Panc1 (cell line): ENCODE results near the gene SPA17. TPM values are rescaled to one million over a fixed set of nuclear protein-coding genes. Genes with fewer than 3 reads are reported as not detected.

Experiments used
- ATAC-seq: fragments of 200-7000 bp; cut with Tn5 transposase; 2 replicates; pipeline ENCODE4 v1.9.1; 2020; ENCODE audit warnings: mild to moderate bottlenecking, moderate library complexity
- BruUV-seq: library from RNA; stranded (reverse); fragments of 400-500 nt; replicated peaks from 2 replicates; lab custom pipeline; 2021; lab: Mats Ljungman, UMichigan
- CTCF ChIA-PET: fragments of 300-600 bp; sonication (Branson Sonifier 250); formaldehyde crosslinking; loops from one replicate; lab custom pipeline; 2022; ENCODE audit warnings: antibody characterized with exemption; lab: Charles Lee
- POLR2A ChIA-PET: fragments of 300-600 bp; sonication (Branson Sonifier 250); formaldehyde crosslinking; loops from one replicate; lab custom pipeline; 2022; ENCODE audit warnings: antibody characterized with exemption; lab: Charles Lee
- DNase-seq: peaks from one replicate; pipeline ENCODE4 v3.0.0-alpha.2; 2010; ENCODE audit warnings: low read depth, low spot score
- H3K27ac ChIP-seq: 2 replicates; pipeline ENCODE4 v1.5.1; 2011; ENCODE audit warnings: mild to moderate bottlenecking, low read length, inconsistent platforms
- H3K27me3 ChIP-seq: fragments of 200-500 bp; sonication (Bioruptor generic); 2 replicates; pipeline ENCODE4 v1.6.0; 2014; ENCODE audit warnings: low read length, inconsistent platforms; ENCODE audit not compliant: control insufficient read depth, insufficient read depth
- H3K36me3 ChIP-seq: fragments of 200-500 bp; sonication (Bioruptor generic); 2 replicates; pipeline ENCODE4 v1.5.1; 2014; ENCODE audit warnings: inconsistent platforms, mild to moderate bottlenecking, low read length, moderate library complexity; ENCODE audit not compliant: control insufficient read depth, insufficient read depth
- H3K4me1 ChIP-seq: 2 replicates; pipeline ENCODE4 v1.5.1; 2011; ENCODE audit warnings: inconsistent platforms, mild to moderate bottlenecking, low read length, moderate library complexity; ENCODE audit not compliant: control insufficient read depth, insufficient read depth
- H3K4me3 ChIP-seq, 2 experiments: 2 replicates each; pipeline ENCODE4 v1.5.1; 2011 to 2012; ENCODE audit warnings: low read depth in 2 of 2, low read length in 2 of 2, mild to moderate bottlenecking in 2 of 2, inconsistent platforms in 1 of 2, moderate library complexity in 1 of 2
- H3K9me3 ChIP-seq: fragments of 200-500 bp; sonication (Bioruptor generic); 2 replicates; pipeline ENCODE4 v1.5.1; 2014; ENCODE audit warnings: low read depth, mild to moderate bottlenecking, inconsistent platforms, low read length, moderate library complexity; ENCODE audit not compliant: control insufficient read depth, insufficient read depth
- POLR2AphosphoS5 ChIP-seq: IDR thresholded peaks from 2 replicates; pipeline ENCODE4 v1.6.1; 2012; ENCODE audit warnings: mild to moderate bottlenecking, low read depth, low read length, moderate library complexity
- SIN3A ChIP-seq: IDR thresholded peaks from 2 replicates; pipeline ENCODE4 v1.6.1; 2012; ENCODE audit warnings: low read depth, mild to moderate bottlenecking, low read length, moderate library complexity, borderline replicate concordance; ENCODE audit not compliant: insufficient read depth
- TCF7L2 ChIP-seq: IDR thresholded peaks from 2 replicates; pipeline ENCODE4 v1.6.1; 2011; ENCODE audit warnings: mild to moderate bottlenecking, low read depth, low read length, inconsistent platforms
- in situ Hi-C: cut with HindIII; loops from 2 replicates; pipeline ENCODE4 v1.10.0; 2016; ENCODE audit warnings: low sequenced_read_pairs, low pct_unique_long_range_greater_than_20kb
- intact Hi-C: fragments of 100-400 bp; cut with micrococcal nuclease; formaldehyde crosslinking; loops from one replicate; pipeline ENCODE4 v1.10.0; 2022; ENCODE audit not compliant: unreplicated experiment
- total RNA-seq: library from RNA; stranded (reverse); gene quantifications from one replicate; pipeline ENCODE4 v1.2.1, GENCODE V29; 2021; ENCODE audit not compliant: unreplicated experiment
- TF ChIP-seq, protein P1 (sequence below), 2 experiments: IDR thresholded peaks; 2 replicates each; pipeline ENCODE4 v1.6.1; 2011 to 2012; ENCODE audit warnings: low read depth in 2 of 2, control low read depth in 1 of 2, low read length in 1 of 2, mild to moderate bottlenecking in 1 of 2, moderate library complexity in 1 of 2; ENCODE audit not compliant: insufficient read depth in 1 of 2
- TF ChIP-seq, protein P2 (sequence below): fragments of 450-650 bp; IDR thresholded peaks from 2 replicates; pipeline ENCODE4 v1.5.1; 2017; ENCODE audit warnings: mild to moderate bottlenecking

The SPA17 gene
- total RNA-seq, 1 experiment from 2014 or later = 10.1 TPM

DNA sequence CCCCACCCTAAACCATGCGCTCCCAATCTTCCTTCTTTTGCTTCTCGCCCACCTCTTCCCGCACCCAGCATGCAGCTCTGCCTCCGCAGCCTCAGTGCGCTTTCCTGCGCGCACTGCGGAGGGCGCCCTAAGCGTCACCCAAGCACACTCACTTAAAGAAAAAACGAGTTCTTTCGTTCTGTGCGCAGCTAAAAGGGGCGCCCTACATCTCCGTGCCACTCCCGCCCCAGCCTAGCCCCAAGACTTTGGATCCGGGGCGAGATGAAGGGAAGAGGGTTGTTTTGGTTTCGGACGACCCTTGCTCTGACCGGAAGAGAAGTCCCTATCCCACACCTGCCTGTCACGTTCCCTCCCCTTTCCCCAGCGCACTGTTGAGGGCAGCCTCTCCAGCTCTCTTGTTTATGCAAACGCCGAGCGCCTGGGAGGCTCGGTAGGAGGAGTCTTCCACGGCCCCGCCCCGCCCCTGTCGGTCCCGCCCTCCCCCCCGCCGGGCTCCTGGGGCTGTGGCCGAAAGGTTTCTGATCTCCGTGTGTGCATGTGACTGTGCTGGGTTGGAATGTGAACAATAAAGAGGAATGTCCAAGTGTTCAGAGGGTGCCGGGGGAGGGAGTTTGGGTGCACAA, 73.0 kb downstream of the SPA17 start:
- Histone ChIP-seq H3K27ac (no peak overlapping the region), H3K36me3 (no peaks in the 10 kb centered on the region), H3K4me1 (peaks cover 4% of the 10 kb centered on the region; the same call in 1 of the 2 replicates), H3K9me3 (no peaks in the 10 kb centered on the region), H3K27me3 (peaks cover 25% of the 10 kb centered on the region), H3K4me3 (peak overlapping the region; percentile 48 to 80)
- intact Hi-C loops = loop anchor here (5.0 kb wide), 1 partner anchor 79 kb away; no protein-coding TSS in a partner anchor
- BruUV-seq = no TSS peak
- TF ChIP-seq, protein P1, sequence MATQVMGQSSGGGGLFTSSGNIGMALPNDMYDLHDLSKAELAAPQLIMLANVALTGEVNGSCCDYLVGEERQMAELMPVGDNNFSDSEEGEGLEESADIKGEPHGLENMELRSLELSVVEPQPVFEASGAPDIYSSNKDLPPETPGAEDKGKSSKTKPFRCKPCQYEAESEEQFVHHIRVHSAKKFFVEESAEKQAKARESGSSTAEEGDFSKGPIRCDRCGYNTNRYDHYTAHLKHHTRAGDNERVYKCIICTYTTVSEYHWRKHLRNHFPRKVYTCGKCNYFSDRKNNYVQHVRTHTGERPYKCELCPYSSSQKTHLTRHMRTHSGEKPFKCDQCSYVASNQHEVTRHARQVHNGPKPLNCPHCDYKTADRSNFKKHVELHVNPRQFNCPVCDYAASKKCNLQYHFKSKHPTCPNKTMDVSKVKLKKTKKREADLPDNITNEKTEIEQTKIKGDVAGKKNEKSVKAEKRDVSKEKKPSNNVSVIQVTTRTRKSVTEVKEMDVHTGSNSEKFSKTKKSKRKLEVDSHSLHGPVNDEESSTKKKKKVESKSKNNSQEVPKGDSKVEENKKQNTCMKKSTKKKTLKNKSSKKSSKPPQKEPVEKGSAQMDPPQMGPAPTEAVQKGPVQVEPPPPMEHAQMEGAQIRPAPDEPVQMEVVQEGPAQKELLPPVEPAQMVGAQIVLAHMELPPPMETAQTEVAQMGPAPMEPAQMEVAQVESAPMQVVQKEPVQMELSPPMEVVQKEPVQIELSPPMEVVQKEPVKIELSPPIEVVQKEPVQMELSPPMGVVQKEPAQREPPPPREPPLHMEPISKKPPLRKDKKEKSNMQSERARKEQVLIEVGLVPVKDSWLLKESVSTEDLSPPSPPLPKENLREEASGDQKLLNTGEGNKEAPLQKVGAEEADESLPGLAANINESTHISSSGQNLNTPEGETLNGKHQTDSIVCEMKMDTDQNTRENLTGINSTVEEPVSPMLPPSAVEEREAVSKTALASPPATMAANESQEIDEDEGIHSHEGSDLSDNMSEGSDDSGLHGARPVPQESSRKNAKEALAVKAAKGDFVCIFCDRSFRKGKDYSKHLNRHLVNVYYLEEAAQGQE (IDR thresholded peaks at IDR 0.05; ENCODE audit: insufficient read depth in 1 of 2, low read depth in 2 of 2, low read length in 1 of 2) = no peak
- TF ChIP-seq, protein P2, sequence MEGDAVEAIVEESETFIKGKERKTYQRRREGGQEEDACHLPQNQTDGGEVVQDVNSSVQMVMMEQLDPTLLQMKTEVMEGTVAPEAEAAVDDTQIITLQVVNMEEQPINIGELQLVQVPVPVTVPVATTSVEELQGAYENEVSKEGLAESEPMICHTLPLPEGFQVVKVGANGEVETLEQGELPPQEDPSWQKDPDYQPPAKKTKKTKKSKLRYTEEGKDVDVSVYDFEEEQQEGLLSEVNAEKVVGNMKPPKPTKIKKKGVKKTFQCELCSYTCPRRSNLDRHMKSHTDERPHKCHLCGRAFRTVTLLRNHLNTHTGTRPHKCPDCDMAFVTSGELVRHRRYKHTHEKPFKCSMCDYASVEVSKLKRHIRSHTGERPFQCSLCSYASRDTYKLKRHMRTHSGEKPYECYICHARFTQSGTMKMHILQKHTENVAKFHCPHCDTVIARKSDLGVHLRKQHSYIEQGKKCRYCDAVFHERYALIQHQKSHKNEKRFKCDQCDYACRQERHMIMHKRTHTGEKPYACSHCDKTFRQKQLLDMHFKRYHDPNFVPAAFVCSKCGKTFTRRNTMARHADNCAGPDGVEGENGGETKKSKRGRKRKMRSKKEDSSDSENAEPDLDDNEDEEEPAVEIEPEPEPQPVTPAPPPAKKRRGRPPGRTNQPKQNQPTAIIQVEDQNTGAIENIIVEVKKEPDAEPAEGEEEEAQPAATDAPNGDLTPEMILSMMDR = peak; percentile 73
- no peak for TF ChIP-seq POLR2AphosphoS5
- TF ChIP-seq TCF7L2 = no peak
- no peak for TF ChIP-seq SIN3A
- ATAC-seq (peak; percentile 89), DNase-seq (no peak)
- in situ Hi-C loops = no loop called here
- POLR2A ChIA-PET = no interaction called here
- CTCF ChIA-PET = interaction anchor here (0.6 to 1.3 kb wide), 4 partner anchors 12 to 1665 kb away, joined by 3 to 7 read pairs (median 4); no protein-coding TSS in a partner anchor

Other genes starting within 250 kb of the SPA17 start
- gene OR8B4, start 249.0 kb upstream of the SPA17 start, total RNA-seq = not detected
- not detected for gene OR8B8, start 228.2 kb upstream of the SPA17 start, total RNA-seq
- gene OR8B12, start 130.2 kb upstream of the SPA17 start, total RNA-seq = not detected
- gene OR8A1, start 103.9 kb upstream of the SPA17 start, total RNA-seq = not detected
- not detected for gene PANX3, start 62.5 kb upstream of the SPA17 start, total RNA-seq
- gene TBRG1, start 51.0 kb upstream of the SPA17 start, total RNA-seq = 35.0 TPM
- 14.9 TPM for gene SIAE, start 165 bp upstream of the SPA17 start, total RNA-seq
- 5.7 TPM for gene NRGN, start 66.0 kb downstream of the SPA17 start, total RNA-seq
- not detected for gene VSIG2, start 78.4 kb downstream of the SPA17 start, total RNA-seq
- 1.6 TPM for gene ESAM, start 88.4 kb downstream of the SPA17 start, total RNA-seq
- 20.5 TPM for gene MSANTD2, start 126.5 kb downstream of the SPA17 start, total RNA-seq
- 12.0 TPM for gene ROBO3, start 191.5 kb downstream of the SPA17 start, total RNA-seq
- 0.26 TPM for gene ROBO4, start 224.0 kb downstream of the SPA17 start, total RNA-seq
- gene HEPN1, start 245.3 kb downstream of the SPA17 start, total RNA-seq = not detected